TTC549 (cell line): ENCODE data around the gene RGR.

ENCODE experiments used
- FAIRE-seq: peaks from 2 replicates; lab custom pipeline; 2012; peaks lifted over from hg19 to GRCh38; lab: Jason Lieb, UNC

Gene RGR

GRCh38 chr10:84296091-84296981, 51.5 kb downstream of the RGR start:
- no peak for FAIRE-seq

GRCh38 chr10:84298057-84298456, 53.2 kb downstream of the RGR start:
- FAIRE-seq, result no peak

- FAIRE-seq, result no peak
These were observed 57.4 kb downstream of the RGR start for GRCh38 chr10:84302223-84302622.

GRCh38 chr10:84306751-84307384, 62.0 kb downstream of the RGR start:
- no peak for FAIRE-seq

- FAIRE-seq, result no peak
These were observed 63.2 kb downstream of the RGR start for GRCh38 chr10:84308021-84308420.

- no peak for FAIRE-seq
These were observed 63.8 kb downstream of the RGR start for GRCh38 chr10:84308481-84309304.
